Stimulated activated CD4-positive, alpha-beta T cell treated with anti-CD3 and anti-CD28 coated beads, Interleukin-1b, Interleukin-23, amount 100 ng/mL, for 1 hour (primary cell): ENCODE results near the gene CST8.
"Not testable (repeated sequence)": the region's sequence is repeated elsewhere in the genome, so short reads cannot be mapped to it uniquely, and the experiment has no call there.

Source experiments
- DNase-seq, 2 donors: peaks; one replicate each; pipeline ENCODE4 v3.0.0-alpha.2; 2020; ENCODE audit warnings: low read depth in 2 of 2

Gene CST8

GRCh38 chr20:23490817-23491216 is at the start of gene CST8:
TSS of gene CST8 (plus strand) at chr20:23491117. CDS start at chr20:23491668, 551 bp downstream.
- DNase-seq: no peak

- DNase-seq: peak in 1 of 2 donors; percentile 22
These were observed 49.0 kb upstream of the CST8 start for GRCh38 chr20:23441850-23442313.

- DNase-seq: no peak
These were observed 48.5 kb upstream of the CST8 start for GRCh38 chr20:23442436-23442835.

- DNase-seq: no peak
These were observed 46.1 kb upstream of the CST8 start for GRCh38 chr20:23444859-23445258.

GRCh38 chr20:23445596-23446217 is 45.2 kb upstream of the CST8 start:
- DNase-seq: no peak

- DNase-seq: no peak
These were observed 44.4 kb upstream of the CST8 start for GRCh38 chr20:23446505-23446904.

GRCh38 chr20:23448167-23448566 is 42.8 kb upstream of the CST8 start:
- no peak for DNase-seq

- DNase-seq: no peak
These were observed 41.5 kb upstream of the CST8 start for GRCh38 chr20:23449421-23449820.

GRCh38 chr20:23450877-23451276 is 40.0 kb upstream of the CST8 start:
- no peak for DNase-seq

- no peak for DNase-seq
These were observed 38.9 kb upstream of the CST8 start for GRCh38 chr20:23451956-23452487.

- DNase-seq: no peak
These were observed 38.1 kb upstream of the CST8 start, which contains the start of gene CST11 for GRCh38 chr20:23452776-23453175. TSS of gene CST11 (minus strand) at chr20:23452876. CDS start at chr20:23452811, 65 bp downstream.

- DNase-seq: no peak
These were observed 37.1 kb upstream of the CST8 start for GRCh38 chr20:23453549-23454543.

- DNase-seq: no peak
These were observed 36.1 kb upstream of the CST8 start for GRCh38 chr20:23454816-23455215.

- DNase-seq: no peak
These were observed 35.3 kb upstream of the CST8 start for GRCh38 chr20:23455639-23456038.

GRCh38 chr20:23456409-23456808 is 34.5 kb upstream of the CST8 start:
- DNase-seq: no peak

GRCh38 chr20:23456873-23457272 is 34.0 kb upstream of the CST8 start:
- DNase-seq: no peak

- DNase-seq: no peak
These were observed 31.3 kb upstream of the CST8 start for GRCh38 chr20:23459461-23460150.

- no peak for DNase-seq
These were observed 29.7 kb upstream of the CST8 start for GRCh38 chr20:23461180-23461579.

GRCh38 chr20:23466961-23467360 is 24.0 kb upstream of the CST8 start:
- not testable (repeated sequence) for DNase-seq

- DNase-seq: not testable (repeated sequence)
These were observed 18.6 kb upstream of the CST8 start for GRCh38 chr20:23472306-23472705.

GRCh38 chr20:23473293-23473692 is 17.6 kb upstream of the CST8 start:
- DNase-seq: not testable (repeated sequence)

- DNase-seq: no peak
These were observed 15.5 kb upstream of the CST8 start for GRCh38 chr20:23475395-23475794.
